B cell (primary cell): Measurements from ENCODE around the gene C20orf141. TPM values are rescaled to one million over a fixed set of nuclear protein-coding genes. Genes with fewer than 3 reads are reported as not detected.

Source experiments
- ATAC-seq: fragments of 200-7000 bp; cut with Tn5 transposase; one replicate; pipeline ENCODE4 v1.10.0; 2021; ENCODE audit warnings: low read depth, mild to moderate bottlenecking, moderate number of reproducible peaks, moderate library complexity
- CTCF ChIA-PET: fragments of 350-600 bp; sonication (Branson Sonifier 250); formaldehyde crosslinking; loops from one replicate; lab custom pipeline; 2021; ENCODE audit warnings: antibody characterized with exemption, inconsistent platforms; lab: Charles Lee
- POLR2A ChIA-PET: fragments of 350-600 bp; sonication (Branson Sonifier 250); formaldehyde crosslinking; loops from one replicate; lab custom pipeline; 2021; ENCODE audit warnings: antibody characterized with exemption; lab: Charles Lee
- DNase-seq: peaks from one replicate; pipeline ENCODE4 v3.0.0; 2013
- H2AFZ ChIP-seq: 2 replicates; pipeline ENCODE4 v1.6.1; 2012; ENCODE audit warnings: mild to moderate bottlenecking, low read depth, low read length; ENCODE audit not compliant: insufficient read depth, poor library complexity, severe bottlenecking
- H3K27ac ChIP-seq, 2 donors: 1 replicate in 1 of 2; 2 replicates in 1 of 2; pipeline ENCODE4 v1.5.1; 2012 to 2013; ENCODE audit warnings: low read length in 2 of 2, mild to moderate bottlenecking in 2 of 2, moderate library complexity in 1 of 2
- H3K27me3 ChIP-seq, 4 experiments: fragments of 200-600 bp in 1 of 4; sonication (generic) in 1 of 4; replicated peaks in 1 of 4; 1 replicate in 2 of 4; 2 replicates in 2 of 4; pipeline versions ENCODE4 v1.6.1 to v1.7.0; 2013 to 2016; ENCODE audit warnings: low read length in 3 of 4, mild to moderate bottlenecking in 2 of 4, mixed read lengths in 1 of 4, moderate library complexity in 1 of 4; ENCODE audit not compliant: insufficient read depth in 4 of 4, control insufficient read depth in 3 of 4; ENCODE audit errors: control extremely low read depth in 1 of 4
- H3K36me3 ChIP-seq, 2 experiments: replicated peaks in 1 of 2; 1 replicate in 1 of 2; 2 replicates in 1 of 2; pipeline versions ENCODE4 v1.6.1 to v1.7.1; 2013; ENCODE audit warnings: low read length in 1 of 2; ENCODE audit not compliant: insufficient read depth in 2 of 2, control insufficient read depth in 1 of 2; ENCODE audit errors: control extremely low read depth in 1 of 2, extremely low read depth in 1 of 2
- H3K4me1 ChIP-seq, 2 donors: fragments of 200-600 bp in 1 of 2; sonication (generic) in 1 of 2; 1 replicate in 1 of 2; 2 replicates in 1 of 2; pipeline versions ENCODE4 v1.5.1 to v1.6.1; 2013 to 2017; ENCODE audit warnings: low read length in 2 of 2; ENCODE audit not compliant: control insufficient read depth in 2 of 2, insufficient read depth in 2 of 2
- H3K4me2 ChIP-seq: replicated peaks from 2 replicates; pipeline ENCODE3; 2012; ENCODE audit warnings: mild to moderate bottlenecking, low read depth, low read length; ENCODE audit not compliant: poor library complexity, severe bottlenecking
- H3K4me3 ChIP-seq, 5 experiments: fragments of 200-600 bp in 1 of 5; sonication (generic) in 1 of 5; 1 replicate in 3 of 5; 2 replicates in 2 of 5; pipeline versions ENCODE4 v1.5.1 to v1.7.0; 2011 to 2016; ENCODE audit warnings: low read length in 4 of 5, mild to moderate bottlenecking in 4 of 5, low read depth in 2 of 5, control low read depth in 1 of 5, moderate library complexity in 1 of 5; ENCODE audit not compliant: insufficient read depth in 1 of 5; ENCODE audit errors: control extremely low read depth in 1 of 5, extremely low read depth in 1 of 5
- H3K79me2 ChIP-seq: fragments of 200-600 bp; sonication (generic); one replicate; pipeline ENCODE4 v1.6.0; 2016; ENCODE audit warnings: low read length; ENCODE audit not compliant: control insufficient read depth, insufficient read depth
- H3K9ac ChIP-seq: fragments of 200-600 bp; sonication (generic); 2 replicates; pipeline ENCODE4 v1.6.1; 2017; ENCODE audit warnings: mild to moderate bottlenecking, low read length, moderate library complexity
- H3K9me3 ChIP-seq, 3 donors: one replicate each; pipeline versions ENCODE4 v1.6.1 to v1.7.1; 2013; ENCODE audit warnings: low read length in 2 of 3; ENCODE audit not compliant: control insufficient read depth in 2 of 3, insufficient read depth in 1 of 3; ENCODE audit errors: control extremely low read depth in 1 of 3
- H4K20me1 ChIP-seq: 2 replicates; pipeline ENCODE4 v1.6.0; 2012; ENCODE audit warnings: mild to moderate bottlenecking, low read length; ENCODE audit not compliant: insufficient read depth, control insufficient read depth, poor library complexity, severe bottlenecking
- H3K27ac Mint-ChIP-seq: one replicate; pipeline ENCODE4 v1.8.0; 2021; ENCODE audit warnings: mixed read lengths
- H3K27me3 Mint-ChIP-seq: one replicate; pipeline ENCODE4 v1.8.0; 2021; ENCODE audit warnings: mixed read lengths
- H3K4me1 Mint-ChIP-seq: one replicate; pipeline ENCODE4 v1.8.0; 2021; ENCODE audit warnings: mixed read lengths
- H3K4me3 Mint-ChIP-seq: one replicate; pipeline ENCODE4 v1.8.0; 2021; ENCODE audit warnings: mixed read lengths
- H3K9me3 Mint-ChIP-seq: one replicate; pipeline ENCODE4 v1.8.0; 2022; ENCODE audit warnings: mixed read lengths; ENCODE audit not compliant: insufficient read depth
- CTCF ChIP-seq: fragments of 200-600 bp; IDR thresholded peaks from one replicate; pipeline ENCODE4 v1.8.0; 2022; ENCODE audit warnings: antibody characterized with exemption, mild to moderate bottlenecking
- EZH2 ChIP-seq: IDR thresholded peaks from 2 replicates; pipeline ENCODE4 v1.6.1; 2012; ENCODE audit warnings: borderline replicate concordance, low read depth, mild to moderate bottlenecking, moderate library complexity, low read length; ENCODE audit not compliant: insufficient read depth, poor library complexity, severe bottlenecking
- WGBS: methylation state at CpG from one replicate; pipeline ENCODE4 v1.1.5; 2013; ENCODE audit warnings: missing lambda C conversion rate; ENCODE audit not compliant: insufficient coverage; 5-methylcytosine and 5-hydroxymethylcytosine counted together
- intact Hi-C: fragments of 100-400 bp; cut with micrococcal nuclease; formaldehyde crosslinking; loops from one replicate; pipeline ENCODE4 v1.10.0; 2022
- polyA plus RNA-seq: library from polyadenylated mRNA; depleted of rRNA; stranded (reverse); fragments of >200 nt; gene quantifications from 2 replicates; pipeline ENCODE4 v1.2.3, GENCODE V29; 2012
- total RNA-seq, 2 donors: library from RNA; stranded (reverse); fragments of 120-200 nt in 1 of 2; gene quantifications; 1 replicate in 1 of 2; 2 replicates in 1 of 2; pipeline versions ENCODE4 v1.2.3 to v1.2.4, GENCODE V29; 2013 to 2022

The C20orf141 gene
- total and polyA plus RNA-seq, 2 donors (not counting 1 experiment from before 2014, with no cell fraction given) = not detected

DNA sequence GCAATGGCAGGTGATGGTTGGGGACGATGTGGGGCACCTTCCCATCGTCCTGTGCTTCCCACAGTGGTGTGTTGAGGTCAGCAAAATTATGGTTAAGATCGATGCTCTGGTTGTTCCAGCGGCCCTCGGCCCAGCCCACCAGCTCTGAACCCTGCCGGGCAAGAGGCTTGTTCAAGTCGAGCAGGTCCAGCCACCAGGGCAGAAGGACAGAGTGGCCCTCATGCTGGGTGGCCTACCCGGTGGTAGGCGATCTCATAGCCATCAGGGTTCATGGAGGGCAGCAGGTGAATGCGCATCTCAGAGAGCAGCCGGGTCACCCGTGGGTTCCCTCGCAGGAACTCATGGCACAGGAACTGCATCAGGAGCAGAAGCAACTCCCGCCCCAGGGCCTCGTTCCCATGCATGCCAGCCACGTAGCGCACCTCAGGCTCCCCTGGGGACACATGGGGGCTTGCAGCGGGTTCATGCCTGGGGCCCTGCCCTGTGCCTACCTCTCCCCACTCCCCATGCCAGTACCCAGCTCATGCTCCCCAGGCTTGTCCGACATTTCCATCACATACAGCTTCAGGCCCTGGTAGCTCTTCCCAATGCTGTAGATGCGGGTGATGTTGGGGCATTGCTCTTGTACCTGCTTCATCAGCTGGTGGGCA, 18.7 kb upstream of the C20orf141 start:
- H3K9me3 Mint-ChIP-seq = no peaks in the 10 kb centered on the region
- Histone ChIP-seq H3K4me1 (peaks cover 18 to 23% of the 10 kb centered on the region in 2 donors), H3K36me3 (no peaks in the 10 kb centered on the region), H2AFZ (no peak overlapping the region), H3K4me3 (no peak overlapping the region), H3K9me3 (peaks cover 0 to 11% (median 0%) of the 10 kb centered on the region in 3 donors), H3K27ac (no peak overlapping the region), H3K79me2 (no peaks in the 10 kb centered on the region), H4K20me1 (no peaks in the 10 kb centered on the region), H3K4me2 (no peak overlapping the region), H3K9ac (no peak overlapping the region), H3K27me3 (peaks cover 0 to 39% (median 2%) of the 10 kb centered on the region in 4 experiments)
- ChIA-PET CTCF (no interaction called here), POLR2A (no interaction called here)
- no peak for DNase-seq
- no peak for ATAC-seq
- TF ChIP-seq EZH2 = no peak
- no peak for TF ChIP-seq CTCF
- H3K27me3 Mint-ChIP-seq = peaks cover 46% of the 10 kb centered on the region
- peaks cover 26% of the 10 kb centered on the region for H3K4me1 Mint-ChIP-seq
- H3K27ac Mint-ChIP-seq = no peak overlapping the region
- 92% methylated on average over 19 of the region's 20 CpGs for WGBS
- intact Hi-C loops = no loop called here
- H3K4me3 Mint-ChIP-seq = no peak overlapping the region
